Mesenchymal stem cell (in vitro differentiated cells and primary cell): ENCODE measurements around the gene MAEL.

ENCODE experiments used
- DNase-seq: peaks from one replicate; pipeline ENCODE4 v3.0.0-alpha.2; 2013
- H2AFZ ChIP-seq: one replicate; pipeline ENCODE4 v1.6.1; 2013; ENCODE audit warnings: low read depth, mild to moderate bottlenecking, control low read depth, inconsistent platforms, low read length, moderate library complexity
- H2AK5ac ChIP-seq: 2 replicates; pipeline ENCODE4 v1.6.1; 2013; ENCODE audit warnings: low read length, moderate library complexity, mild to moderate bottlenecking, inconsistent platforms; ENCODE audit not compliant: severe bottlenecking
- H2BK120ac ChIP-seq: one replicate; pipeline ENCODE4 v1.6.1; 2013; ENCODE audit warnings: low read depth, mild to moderate bottlenecking, inconsistent platforms, low read length, moderate library complexity
- H2BK12ac ChIP-seq, 2 experiments: one replicate each; pipeline ENCODE4 v1.6.1; 2013; ENCODE audit warnings: inconsistent platforms in 2 of 2, low read length in 2 of 2, mild to moderate bottlenecking in 2 of 2, moderate library complexity in 2 of 2, control low read depth in 1 of 2
- H2BK15ac ChIP-seq: one replicate; pipeline ENCODE4 v1.6.1; 2013; ENCODE audit warnings: mild to moderate bottlenecking, low read depth, inconsistent platforms; ENCODE audit not compliant: poor library complexity, severe bottlenecking
- H2BK5ac ChIP-seq: 2 replicates; pipeline ENCODE4 v1.6.1; 2013; ENCODE audit warnings: low read depth, mild to moderate bottlenecking, low read length, control low read depth, inconsistent platforms; ENCODE audit not compliant: poor library complexity, severe bottlenecking
- H3K14ac ChIP-seq, 2 experiments: one replicate each; pipeline ENCODE4 v1.6.1; 2013; ENCODE audit warnings: inconsistent platforms in 2 of 2, low read length in 2 of 2, control low read depth in 1 of 2, mild to moderate bottlenecking in 1 of 2, moderate library complexity in 1 of 2
- H3K18ac ChIP-seq, 2 experiments: one replicate each; pipeline ENCODE4 v1.6.1; 2013; ENCODE audit warnings: inconsistent platforms in 2 of 2, low read length in 2 of 2, control low read depth in 1 of 2, low read depth in 1 of 2, mild to moderate bottlenecking in 1 of 2
- H3K23ac ChIP-seq, 2 experiments: one replicate each; pipeline ENCODE4 v1.6.1; 2013; ENCODE audit warnings: inconsistent platforms in 2 of 2, low read length in 2 of 2, mild to moderate bottlenecking in 2 of 2, moderate library complexity in 2 of 2, control low read depth in 1 of 2
- H3K27ac ChIP-seq: 2 replicates; pipeline ENCODE4 v1.5.1; 2013; ENCODE audit warnings: mild to moderate bottlenecking, moderate library complexity, low read length, control low read depth, inconsistent platforms; ENCODE audit not compliant: poor library complexity, severe bottlenecking
- H3K27me3 ChIP-seq, 2 experiments: 2 replicates each; pipeline versions ENCODE4 v1.6.1 to v1.7.0; 2013; ENCODE audit warnings: low read length in 2 of 2, mild to moderate bottlenecking in 2 of 2, moderate library complexity in 2 of 2, control low read depth in 1 of 2, inconsistent platforms in 1 of 2; ENCODE audit not compliant: control insufficient read depth in 1 of 2, insufficient read depth in 1 of 2
- H3K36me3 ChIP-seq, 2 experiments: 2 replicates each; pipeline versions ENCODE4 v1.6.1 to v1.7.0; 2013; ENCODE audit warnings: low read length in 2 of 2, control low read depth in 1 of 2, inconsistent platforms in 1 of 2, low read depth in 1 of 2, mild to moderate bottlenecking in 1 of 2; ENCODE audit not compliant: insufficient read depth in 2 of 2, control insufficient read depth in 1 of 2
- H3K4ac ChIP-seq, 2 experiments: one replicate each; pipeline ENCODE4 v1.6.1; 2013; ENCODE audit warnings: inconsistent platforms in 2 of 2, low read length in 2 of 2, mild to moderate bottlenecking in 2 of 2, moderate library complexity in 2 of 2, control low read depth in 1 of 2, low read depth in 1 of 2
- H3K4me1 ChIP-seq: 2 replicates; pipeline ENCODE4 v1.6.1; 2013; ENCODE audit warnings: low read depth, low read length, control low read depth; ENCODE audit not compliant: control insufficient read depth, insufficient read depth
- H3K4me2 ChIP-seq: 2 replicates; pipeline ENCODE4 v1.6.1; 2013; ENCODE audit warnings: low read length, mild to moderate bottlenecking, inconsistent platforms; ENCODE audit not compliant: poor library complexity, severe bottlenecking
- H3K4me3 ChIP-seq, 2 experiments: 2 replicates each; pipeline versions ENCODE4 v1.5.1 to v1.7.0; 2013; ENCODE audit warnings: low read length in 2 of 2, mild to moderate bottlenecking in 2 of 2, control low read depth in 1 of 2, low read depth in 1 of 2; ENCODE audit not compliant: insufficient read depth in 1 of 2
- H3K79me1 ChIP-seq: replicated peaks from 2 replicates; pipeline ENCODE4 v1.6.1; 2013; ENCODE audit warnings: mild to moderate bottlenecking, control low read depth, low read length, inconsistent platforms; ENCODE audit not compliant: poor library complexity, severe bottlenecking
- H3K9ac ChIP-seq: 2 replicates; pipeline ENCODE4 v1.7.0; 2013; ENCODE audit warnings: mild to moderate bottlenecking, low read length, moderate library complexity
- H3K9me3 ChIP-seq: 2 replicates; pipeline ENCODE4 v1.7.0; 2013; ENCODE audit warnings: mild to moderate bottlenecking, low read length; ENCODE audit not compliant: control insufficient read depth
- H4K8ac ChIP-seq: one replicate; pipeline ENCODE4 v1.6.1; 2013; ENCODE audit warnings: inconsistent platforms, mild to moderate bottlenecking, low read length, moderate library complexity
- H4K91ac ChIP-seq: one replicate; pipeline ENCODE4 v1.6.1; 2013; ENCODE audit warnings: mild to moderate bottlenecking, low read length, inconsistent platforms
- WGBS: methylation state at CpG from one replicate; pipeline ENCODE4 v1.1.7; 2013; ENCODE audit warnings: mixed read lengths; 5-methylcytosine and 5-hydroxymethylcytosine counted together

The MAEL gene

GRCh38 chr1:166978821-166979220 lies 10.3 kb upstream of the MAEL start:
- Histone ChIP-seq H3K9ac (no peak overlapping the region), H3K36me3 (no peaks in the 10 kb centered on the region), H3K14ac (no peak overlapping the region), H2BK5ac (no peak overlapping the region), H3K27ac (no peak overlapping the region), H4K91ac (no peak overlapping the region), H3K23ac (no peak overlapping the region), H2BK15ac (no peak overlapping the region), H3K27me3 (peaks cover 34 to 51% of the 10 kb centered on the region in 2 experiments), H2AK5ac (no peak overlapping the region), H3K4me2 (no peak overlapping the region), H2BK120ac (no peak overlapping the region), H2AFZ (no peak overlapping the region), H3K4me3 (no peak overlapping the region), H2BK12ac (no peak overlapping the region), H3K9me3 (no peaks in the 10 kb centered on the region), H3K18ac (no peak overlapping the region), H3K79me1 (no peaks in the 10 kb centered on the region), H3K4ac (no peak overlapping the region), H3K4me1 (peaks cover 5% of the 10 kb centered on the region), H4K8ac (no peak overlapping the region)
- whole genome bisulfite sequencing = 60% methylated on average over 1 of the region's 1 CpG
- no peak for DNase-seq

GRCh38 chr1:166980383-166980782 lies 8.7 kb upstream of the MAEL start:
- no peak overlapping the region for H3K14ac ChIP-seq
- peaks cover 22 to 38% of the 10 kb centered on the region in 2 experiments for H3K27me3 ChIP-seq
- no peak overlapping the region for H2AFZ ChIP-seq
- no peak overlapping the region for H4K8ac ChIP-seq
- no peaks in the 10 kb centered on the region for H3K9me3 ChIP-seq
- H2AK5ac ChIP-seq = no peak overlapping the region
- H2BK12ac ChIP-seq = no peak overlapping the region
- H2BK15ac ChIP-seq = no peak overlapping the region
- no peak overlapping the region for H3K23ac ChIP-seq
- no peak overlapping the region for H3K18ac ChIP-seq
- no peak overlapping the region for H4K91ac ChIP-seq
- H2BK120ac ChIP-seq = no peak overlapping the region
- H3K9ac ChIP-seq = no peak overlapping the region
- H3K36me3 ChIP-seq = no peaks in the 10 kb centered on the region
- no peaks in the 10 kb centered on the region for H3K79me1 ChIP-seq
- H3K4me2 ChIP-seq = no peak overlapping the region
- DNase-seq = no peak
- no peak overlapping the region for H2BK5ac ChIP-seq
- WGBS = 73% methylated on average over 1 of the region's 1 CpG
- no peak overlapping the region for H3K4me3 ChIP-seq
- peaks cover 2% of the 10 kb centered on the region for H3K4me1 ChIP-seq
- H3K27ac ChIP-seq = no peak overlapping the region
- H3K4ac ChIP-seq = no peak overlapping the region

- Histone ChIP-seq H3K4ac (no peak overlapping the region), H2BK5ac (no peak overlapping the region), H3K4me3 (no peak overlapping the region), H2BK15ac (no peak overlapping the region), H2BK120ac (no peak overlapping the region), H2AK5ac (no peak overlapping the region), H2AFZ (no peak overlapping the region), H3K23ac (no peak overlapping the region), H3K27ac (no peak overlapping the region), H3K9me3 (no peaks in the 10 kb centered on the region), H4K91ac (no peak overlapping the region), H3K79me1 (no peaks in the 10 kb centered on the region), H3K27me3 (peaks cover 22 to 36% of the 10 kb centered on the region in 2 experiments), H3K9ac (no peak overlapping the region), H3K36me3 (no peaks in the 10 kb centered on the region), H4K8ac (no peak overlapping the region), H3K4me2 (no peak overlapping the region), H3K14ac (no peak overlapping the region), H2BK12ac (no peak overlapping the region), H3K18ac (no peak overlapping the region), H3K4me1 (no peaks in the 10 kb centered on the region)
- WGBS = 76% methylated on average over 3 of the region's 3 CpGs
- no peak for DNase-seq
These were observed 8.3 kb upstream of the MAEL start for GRCh38 chr1:166980818-166981217.

GRCh38 chr1:166981589-166981988 lies 7.5 kb upstream of the MAEL start:
- no CpG with 5 or more reads among the region's 1 CpG for WGBS
- no peak overlapping the region for H3K14ac ChIP-seq
- H3K18ac ChIP-seq = no peak overlapping the region
- no peak overlapping the region for H3K23ac ChIP-seq
- no peak overlapping the region for H2BK5ac ChIP-seq
- no peaks in the 10 kb centered on the region for H3K79me1 ChIP-seq
- no peak overlapping the region for H3K4ac ChIP-seq
- peaks cover 18 to 28% of the 10 kb centered on the region in 2 experiments for H3K27me3 ChIP-seq
- no peak overlapping the region for H2BK12ac ChIP-seq
- H4K91ac ChIP-seq = no peak overlapping the region
- H2AK5ac ChIP-seq = no peak overlapping the region
- no peaks in the 10 kb centered on the region for H3K36me3 ChIP-seq
- no peak overlapping the region for H2BK120ac ChIP-seq
- H3K4me1 ChIP-seq = no peaks in the 10 kb centered on the region
- no peak overlapping the region for H3K4me2 ChIP-seq
- no peak for DNase-seq
- H2BK15ac ChIP-seq = no peak overlapping the region
- no peak overlapping the region for H3K27ac ChIP-seq
- no peak overlapping the region for H2AFZ ChIP-seq
- H3K9me3 ChIP-seq = no peaks in the 10 kb centered on the region
- H4K8ac ChIP-seq = no peak overlapping the region
- H3K4me3 ChIP-seq = no peak overlapping the region
- no peak overlapping the region for H3K9ac ChIP-seq
